ENCODE measurements around the gene TMEM129.

Gene TMEM129

GRCh38 chr4:1721003-1721665 is at the start of gene TMEM129, which contains the start of gene TACC3:
TMEM129 (minus strand) TSS chr4:1721323; CDS start chr4:1720837, 486 bp downstream.
TACC3 (plus strand) TSS chr4:1721521; CDS start chr4:1723422, 1,901 bp downstream.
- DNase-seq (ENCODE audit: low read depth in 1 of 2, low spot score in 1 of 2): peak; percentile 89 to 90

- no peak for DNase-seq (ENCODE audit: low read depth in 1 of 2, low spot score in 1 of 2)
Observed at GRCh38 chr4:1770791-1771231, 49.7 kb upstream of the TMEM129 start.

- DNase-seq (ENCODE audit: low read depth in 1 of 2, low spot score in 1 of 2): no peak
Observed at GRCh38 chr4:1770245-1770644, 49.1 kb upstream of the TMEM129 start.

- DNase-seq (ENCODE audit: low read depth in 1 of 2, low spot score in 1 of 2): no peak
Observed at GRCh38 chr4:1769692-1770091, 48.6 kb upstream of the TMEM129 start.

- no peak for DNase-seq (ENCODE audit: low read depth in 1 of 2, low spot score in 1 of 2)
Observed at GRCh38 chr4:1768367-1769034, 47.4 kb upstream of the TMEM129 start.

GRCh38 chr4:1767770-1768366 is 46.7 kb upstream of the TMEM129 start:
- no peak for DNase-seq (ENCODE audit: low read depth in 1 of 2, low spot score in 1 of 2)

GRCh38 chr4:1767061-1767769 is 46.1 kb upstream of the TMEM129 start:
- DNase-seq (ENCODE audit: low read depth in 1 of 2, low spot score in 1 of 2): no peak

- DNase-seq (ENCODE audit: low read depth in 1 of 2, low spot score in 1 of 2): no peak
Observed at GRCh38 chr4:1766106-1767060, 45.3 kb upstream of the TMEM129 start.

- no peak for DNase-seq (ENCODE audit: low read depth in 1 of 2, low spot score in 1 of 2)
Observed at GRCh38 chr4:1765409-1766072, 44.4 kb upstream of the TMEM129 start.

- no peak for DNase-seq (ENCODE audit: low read depth in 1 of 2, low spot score in 1 of 2)
Observed at GRCh38 chr4:1764670-1765069, 43.5 kb upstream of the TMEM129 start.

GRCh38 chr4:1763550-1764080 is 42.5 kb upstream of the TMEM129 start:
- no peak for DNase-seq (ENCODE audit: low read depth in 1 of 2, low spot score in 1 of 2)

GRCh38 chr4:1763070-1763549 is 42.0 kb upstream of the TMEM129 start:
- no peak for DNase-seq (ENCODE audit: low read depth in 1 of 2, low spot score in 1 of 2)

GRCh38 chr4:1762264-1763010 is 41.3 kb upstream of the TMEM129 start:
- DNase-seq (ENCODE audit: low read depth in 1 of 2, low spot score in 1 of 2): no peak

GRCh38 chr4:1761130-1761689 is 40.1 kb upstream of the TMEM129 start:
- no peak for DNase-seq (ENCODE audit: low read depth in 1 of 2, low spot score in 1 of 2)

GRCh38 chr4:1760521-1761071 is 39.5 kb upstream of the TMEM129 start:
- DNase-seq (ENCODE audit: low read depth in 1 of 2, low spot score in 1 of 2): no peak

- no peak for DNase-seq (ENCODE audit: low read depth in 1 of 2, low spot score in 1 of 2)
Observed at GRCh38 chr4:1759818-1760223, 38.7 kb upstream of the TMEM129 start.

- no peak for DNase-seq (ENCODE audit: low read depth in 1 of 2, low spot score in 1 of 2)
Observed at GRCh38 chr4:1759170-1759817, 38.2 kb upstream of the TMEM129 start.

Measured in stimulated activated CD4-positive, alpha-beta T cell treated with anti-CD3 and anti-CD28 coated beads, Interleukin-15, amount 100 ng/mL, for 1 hour (primary cell).